H1 (cell line): ENCODE measurements around the gene LPO. TPM values are rescaled to one million over a fixed set of nuclear protein-coding genes. Genes with fewer than 3 reads are reported as not detected.

Experiments used
- CTCF ChIA-PET: fragments of 300-600 bp; sonication (Branson Sonifier 250); formaldehyde crosslinking; loops from one replicate; lab custom pipeline; 2021; ENCODE audit not compliant: partially characterized antibody; lab: Charles Lee
- POLR2A ChIA-PET: fragments of 300-600 bp; sonication (Branson Sonifier 250); formaldehyde crosslinking; loops from one replicate; lab custom pipeline; 2021; ENCODE audit warnings: inconsistent platforms; ENCODE audit not compliant: partially characterized antibody; lab: Charles Lee
- DNase-seq, 2 experiments: peaks; one replicate each; pipeline versions ENCODE4 v3.0.0 to v3.0.0-alpha.2; 2010 to 2022; ENCODE audit warnings: low spot score in 2 of 2, low read depth in 1 of 2, mixed read lengths in 1 of 2
- FAIRE-seq: peaks from 2 replicates; lab custom pipeline; 2011; peaks lifted over from hg19 to GRCh38; lab: Jason Lieb, UNC
- H2AFZ ChIP-seq: 2 replicates; pipeline ENCODE4 v1.8.1; 2012; ENCODE audit warnings: low read length, inconsistent platforms
- H2AK5ac ChIP-seq: 2 replicates; pipeline ENCODE4 v1.6.1; 2013; ENCODE audit warnings: low read depth, low read length
- H2BK120ac ChIP-seq: replicated peaks from 2 replicates; pipeline ENCODE3; 2013; ENCODE audit warnings: low read depth, low read length, inconsistent platforms
- H2BK12ac ChIP-seq: 2 replicates; pipeline ENCODE4 v1.6.1; 2013; ENCODE audit warnings: low read depth, low read length
- H2BK15ac ChIP-seq: 2 replicates; pipeline ENCODE4 v1.6.1; 2013; ENCODE audit warnings: low read length
- H2BK20ac ChIP-seq: 2 replicates; pipeline ENCODE4 v1.6.1; 2013; ENCODE audit warnings: low read length
- H2BK5ac ChIP-seq: 2 replicates; pipeline ENCODE4 v1.6.1; 2013; ENCODE audit warnings: low read depth, low read length
- H3K14ac ChIP-seq: 2 replicates; pipeline ENCODE4 v1.6.1; 2013; ENCODE audit warnings: inconsistent platforms; ENCODE audit not compliant: insufficient read length
- H3K18ac ChIP-seq: 2 replicates; pipeline ENCODE4 v1.6.1; 2013; ENCODE audit warnings: low read length; ENCODE audit errors: extremely low read depth
- H3K23ac ChIP-seq: 2 replicates; pipeline ENCODE4 v1.6.1; 2013; ENCODE audit warnings: inconsistent platforms; ENCODE audit not compliant: insufficient read length
- H3K23me2 ChIP-seq: 2 replicates; pipeline ENCODE4 v1.6.1; 2013; ENCODE audit warnings: low read depth, low read length
- H3K27ac ChIP-seq: 2 replicates; pipeline ENCODE4 v1.6.1; 2011; ENCODE audit warnings: low read depth, low read length, inconsistent platforms
- H3K27me3 ChIP-seq, 4 experiments: replicated peaks in 1 of 4; 1 replicate in 1 of 4; 2 replicates in 3 of 4; pipeline versions ENCODE4 v1.6.1 to v1.8.1; 2011 to 2013; ENCODE audit warnings: low read length in 3 of 4, mild to moderate bottlenecking in 3 of 4, inconsistent platforms in 2 of 4, mixed read lengths in 2 of 4, moderate library complexity in 1 of 4; ENCODE audit not compliant: control insufficient read depth in 3 of 4, insufficient read depth in 3 of 4; ENCODE audit errors: extremely low read depth in 1 of 4
- H3K36me3 ChIP-seq, 4 experiments: 2 replicates each; pipeline versions ENCODE4 v1.6.1 to v1.8.1; 2011 to 2013; ENCODE audit warnings: mild to moderate bottlenecking in 4 of 4, low read length in 3 of 4, moderate library complexity in 2 of 4, control low read depth in 1 of 4, inconsistent platforms in 1 of 4; ENCODE audit not compliant: insufficient read depth in 4 of 4, control insufficient read depth in 2 of 4
- H3K4ac ChIP-seq: replicated peaks from 2 replicates; pipeline ENCODE3; 2013; ENCODE audit warnings: low read length, low read depth, mixed read lengths, inconsistent platforms; ENCODE audit not compliant: insufficient read length
- H3K4me1 ChIP-seq, 4 experiments: replicated peaks in 1 of 4; 1 replicate in 1 of 4; 2 replicates in 3 of 4; pipeline versions ENCODE4 v1.6.1 to v1.8.1; 2011 to 2013; ENCODE audit warnings: low read length in 3 of 4, inconsistent platforms in 2 of 4, mixed read lengths in 1 of 4; ENCODE audit not compliant: insufficient read depth in 4 of 4, control insufficient read depth in 3 of 4
- H3K4me2 ChIP-seq, 2 experiments: 2 replicates each; pipeline versions ENCODE4 v1.6.1 to v1.8.1; 2011 to 2013; ENCODE audit warnings: low read depth in 2 of 2, low read length in 2 of 2, control low read depth in 1 of 2, inconsistent platforms in 1 of 2, mild to moderate bottlenecking in 1 of 2; ENCODE audit not compliant: insufficient read depth in 1 of 2
- H3K4me3 ChIP-seq, 4 experiments: fragments of 200-600, 300-600 bp in 1 of 4; sonication (generic), shearing (Covaris generic), sonication (Bioruptor Twin) in 1 of 4; 2 replicates each; pipeline versions ENCODE4 v1.5.1 to v1.8.1; 2011 to 2016; ENCODE audit warnings: low read length in 4 of 4, low read depth in 3 of 4, control low read depth in 2 of 4, inconsistent platforms in 2 of 4, mild to moderate bottlenecking in 2 of 4, mixed read lengths in 1 of 4, moderate library complexity in 1 of 4; ENCODE audit not compliant: insufficient read depth in 2 of 4; ENCODE audit errors: extremely low read depth in 1 of 4
- H3K56ac ChIP-seq: replicated peaks from 2 replicates; pipeline ENCODE3; 2013; ENCODE audit warnings: low read depth, mild to moderate bottlenecking, mixed read lengths, low read length, inconsistent platforms; ENCODE audit not compliant: insufficient read length
- H3K79me1 ChIP-seq: 2 replicates; pipeline ENCODE4 v1.6.1; 2013; ENCODE audit warnings: low read depth, low read length, control low read depth
- H3K79me2 ChIP-seq, 2 experiments: 2 replicates each; pipeline versions ENCODE4 v1.6.1 to v1.8.1; 2012 to 2013; ENCODE audit warnings: low read length in 2 of 2, mild to moderate bottlenecking in 2 of 2, inconsistent platforms in 1 of 2; ENCODE audit not compliant: insufficient read depth in 2 of 2, control insufficient read depth in 1 of 2
- H3K9ac ChIP-seq, 4 experiments: replicated peaks in 1 of 4; 1 replicate in 1 of 4; 2 replicates in 3 of 4; pipeline versions ENCODE4 v1.6.1 to v1.8.1; 2011 to 2013; ENCODE audit warnings: low read depth in 3 of 4, low read length in 3 of 4, control low read depth in 2 of 4, mild to moderate bottlenecking in 2 of 4, moderate library complexity in 2 of 4, inconsistent platforms in 1 of 4; ENCODE audit errors: extremely low read depth in 1 of 4
- H3K9me3 ChIP-seq, 2 experiments: 2 replicates each; pipeline versions ENCODE4 v1.6.1 to v1.8.1; 2012 to 2013; ENCODE audit warnings: mild to moderate bottlenecking in 2 of 2, moderate library complexity in 2 of 2, control low read depth in 1 of 2, inconsistent platforms in 1 of 2, low read depth in 1 of 2, low read length in 1 of 2, mixed read lengths in 1 of 2; ENCODE audit not compliant: insufficient read depth in 2 of 2
- H4K20me1 ChIP-seq, 2 experiments: replicated peaks in 1 of 2; 2 replicates each; pipeline versions ENCODE3 to v1.8.1; 2011 to 2013; ENCODE audit warnings: inconsistent platforms in 2 of 2, low read length in 2 of 2, mild to moderate bottlenecking in 1 of 2; ENCODE audit not compliant: insufficient read depth in 2 of 2, control insufficient read depth in 1 of 2
- H4K5ac ChIP-seq: 2 replicates; pipeline ENCODE4 v1.6.1; 2013; ENCODE audit warnings: low read length, low read depth, mixed read lengths, inconsistent platforms; ENCODE audit not compliant: insufficient read length
- H4K8ac ChIP-seq: 2 replicates; pipeline ENCODE4 v1.8.0; 2013; ENCODE audit warnings: mild to moderate bottlenecking, moderate library complexity, low read length, inconsistent platforms; ENCODE audit not compliant: insufficient read depth; ENCODE audit errors: extremely low read depth
- H4K91ac ChIP-seq: replicated peaks from 2 replicates; pipeline ENCODE3; 2013; ENCODE audit warnings: low read length, mixed read lengths, inconsistent platforms; ENCODE audit not compliant: insufficient read length
- BCL11A ChIP-seq, 2 experiments: IDR thresholded peaks; one replicate each; pipeline ENCODE4 v1.6.1; 2011; ENCODE audit warnings: low read depth in 2 of 2, low read length in 2 of 2, mild to moderate bottlenecking in 2 of 2
- BRCA1 ChIP-seq: IDR thresholded peaks from 2 replicates; pipeline ENCODE4 v1.6.1; 2012; ENCODE audit warnings: low read depth, low read length, improper control_type of control experiment
- CBX8 ChIP-seq: fragments of 300-800, 300-1000 bp; sonication (generic); IDR thresholded peaks from 2 replicates; pipeline ENCODE4 v1.7.1; 2016; ENCODE audit warnings: low read depth, low read length, borderline replicate concordance
- CTBP2 ChIP-seq: IDR thresholded peaks from 2 replicates; pipeline ENCODE4 v1.7.0; 2011; ENCODE audit warnings: borderline replicate concordance, mild to moderate bottlenecking, moderate library complexity, mixed read lengths, low read length; ENCODE audit not compliant: insufficient read depth, insufficient read length
- EZH2 ChIP-seq: fragments of 200-600 bp; sonication (generic); IDR thresholded peaks from 2 replicates; pipeline ENCODE4 v1.7.1; 2012; ENCODE audit warnings: low read depth, mild to moderate bottlenecking, moderate library complexity, low read length, inconsistent platforms; ENCODE audit not compliant: severe bottlenecking
- GABPA ChIP-seq: IDR thresholded peaks from 2 replicates; pipeline ENCODE4 v1.6.1; 2011; ENCODE audit warnings: mild to moderate bottlenecking, low read length, moderate library complexity, borderline replicate concordance; ENCODE audit not compliant: insufficient read depth
- GTF2F1 ChIP-seq: IDR thresholded peaks from 2 replicates; pipeline ENCODE4 v1.6.1; 2012; ENCODE audit warnings: low read depth, low read length, improper control_type of control experiment, borderline replicate concordance
- KDM5A ChIP-seq: fragments of 200-600 bp; IDR thresholded peaks from 2 replicates; pipeline ENCODE4 v1.7.1; 2012; ENCODE audit warnings: mild to moderate bottlenecking, low read length, inconsistent platforms, mixed read lengths
- RFX5 ChIP-seq: IDR thresholded peaks from 2 replicates; pipeline ENCODE4 v1.6.1; 2011; ENCODE audit warnings: low read depth, low read length, improper control_type of control experiment, borderline replicate concordance
- SAP30 ChIP-seq: fragments of 300-600 bp; sonication (generic); IDR thresholded peaks from 2 replicates; pipeline ENCODE4 v1.7.1; 2012; ENCODE audit warnings: low read length, moderate library complexity, mild to moderate bottlenecking, inconsistent platforms; ENCODE audit not compliant: insufficient read depth, insufficient replicate concordance
- SIRT6 ChIP-seq: IDR thresholded peaks from one replicate; pipeline ENCODE4 v1.7.1; 2012; ENCODE audit warnings: low read length, inconsistent platforms
- SIX5 ChIP-seq: IDR thresholded peaks from 2 replicates; pipeline ENCODE4 v1.6.1; 2011; ENCODE audit warnings: mild to moderate bottlenecking, low read depth, low read length
- SUZ12 ChIP-seq: fragments of 200-600 bp; sonication (generic); IDR thresholded peaks from 2 replicates; pipeline ENCODE4 v1.6.1; 2012; ENCODE audit warnings: mild to moderate bottlenecking, inconsistent platforms, low read length, moderate library complexity, mixed read lengths
- TAF1 ChIP-seq: IDR thresholded peaks from 2 replicates; pipeline ENCODE4 v1.6.1; 2011; ENCODE audit warnings: mild to moderate bottlenecking, low read depth, low read length
- WGBS, 2 experiments: shearing (Covaris generic) in 1 of 2; methylation state at CpG; one replicate each; pipeline versions ENCODE4 v1.1.6 to v1.1.7; 2013 to 2015; ENCODE audit warnings: low lambda C conversion rate in 2 of 2, mixed read lengths in 2 of 2, inconsistent platforms in 1 of 2, low coverage in 1 of 2, missing lambda C conversion rate in 1 of 2; ENCODE audit not compliant: insufficient replicate concordance in 2 of 2, insufficient coverage in 1 of 2, insufficient read length in 1 of 2; ENCODE audit errors: extremely low coverage in 1 of 2, missing lambda C conversion rate in 1 of 2; 5-methylcytosine and 5-hydroxymethylcytosine counted together
- polyA plus RNA-seq, 7 experiments: library from polyadenylated mRNA; depleted of rRNA in 3 of 7; stranded (reverse) in 5 of 7; unstranded in 2 of 7; fragments of >200 nt in 5 of 7; fragments of 200-250 nt in 2 of 7; gene quantifications; 1 replicate in 5 of 7; 2 replicates in 1 of 7; 4 replicates in 1 of 7; pipeline versions ENCODE4 v1.2.1 to v1.2.3, GENCODE V29; 2011 to 2013; ENCODE audit warnings: missing spikeins in 2 of 7, mixed read lengths in 2 of 7
- total RNA-seq: library from RNA; stranded (reverse); fragmentation: NEBNext Ultra II Directional; extraction: Animal tissue kit (Norgen Biotek cat#: 25700); gene quantifications from 2 replicates; pipeline ENCODE4 v1.2.1, GENCODE V29; 2021

LPO gene
- total and polyA plus RNA-seq, 2 of the 8 experiments (the other 6 are each of a cell fraction or from before 2014, with no cell fraction given): 0.38 to 0.52 TPM

DNA sequence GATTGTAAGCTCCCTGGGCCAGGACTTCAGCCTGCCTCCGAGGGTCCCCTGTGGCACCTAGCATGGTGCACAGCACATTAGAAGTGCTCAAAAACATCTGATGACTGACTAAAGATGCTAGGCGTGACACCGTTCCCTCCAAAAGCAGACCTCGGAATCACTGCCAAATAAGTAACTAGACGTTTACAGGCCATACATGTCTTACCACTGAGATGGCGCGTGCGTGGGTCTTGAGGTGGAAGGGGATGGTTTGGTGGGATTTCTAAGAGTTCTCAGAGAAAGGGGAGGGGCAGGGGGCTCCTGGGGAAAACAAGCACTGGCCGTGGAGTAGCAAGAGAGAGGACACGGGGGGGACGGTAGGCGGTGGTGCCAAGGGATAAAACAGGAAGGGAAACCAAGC, 29.9 kb downstream of the LPO start:
- peak in 1 of 2 experiments; percentile 20 for DNase-seq
- H3K4me2 ChIP-seq: no peak overlapping the region
- WGBS, 2 experiments: 93% methylated on average over 12 of the region's 12 CpGs; no CpG with 5 or more reads in 1 of the 2 experiments
- H3K4me1 ChIP-seq: no peaks in the 10 kb centered on the region
- no peak overlapping the region for H3K27ac ChIP-seq
- ChIA-PET POLR2A (no interaction called here), CTCF (interaction anchor here (0.7 to 2.6 kb wide), 8 partner anchors 12 to 68 kb away, joined by 3 to 8 read pairs (median 4); partner anchors contain the start of gene MPO)
- no peak overlapping the region for H2BK120ac ChIP-seq
- no peak overlapping the region for H3K14ac ChIP-seq
- H3K9ac ChIP-seq: no peak overlapping the region
- no peaks in the 10 kb centered on the region for H3K79me1 ChIP-seq
- H2BK12ac ChIP-seq: no peak overlapping the region
- H4K5ac ChIP-seq: no peak overlapping the region
- no peak overlapping the region; the same call in 1 of the 2 replicates for H4K8ac ChIP-seq
- H3K36me3 ChIP-seq: no peaks in the 10 kb centered on the region
- H2BK20ac ChIP-seq: no peak overlapping the region
- H3K79me2 ChIP-seq: no peaks in the 10 kb centered on the region
- no peak overlapping the region for H2BK15ac ChIP-seq
- no peak for FAIRE-seq
- H4K91ac ChIP-seq: no peak overlapping the region
- H2AFZ ChIP-seq: no peak overlapping the region
- no peaks in the 10 kb centered on the region for H3K23me2 ChIP-seq
- H2AK5ac ChIP-seq: no peak overlapping the region
- H2BK5ac ChIP-seq: no peak overlapping the region
- no peak overlapping the region for H3K18ac ChIP-seq
- no peak overlapping the region for H3K23ac ChIP-seq
- no peak overlapping the region for H3K56ac ChIP-seq
- H3K4me3 ChIP-seq: no peak overlapping the region
- no peaks in the 10 kb centered on the region for H3K9me3 ChIP-seq
- H3K4ac ChIP-seq: no peak overlapping the region
- no peaks in the 10 kb centered on the region for H4K20me1 ChIP-seq
- H3K27me3 ChIP-seq: no peaks in the 10 kb centered on the region; a peak in 1 of 7 replicates
- TF ChIP-seq BRCA1: no peak
- TF ChIP-seq TAF1: no peak
- no peak for TF ChIP-seq KDM5A
- no peak for TF ChIP-seq SAP30
- no peak for TF ChIP-seq SIRT6
- no peak for TF ChIP-seq CTBP2
- TF ChIP-seq GTF2F1: no peak
- no peak for TF ChIP-seq CBX8
- no peak for TF ChIP-seq BCL11A (IDR thresholded peaks at IDR 0.05; ENCODE audit: low read depth in 2 of 2, low read length in 2 of 2)
- no peak for TF ChIP-seq SUZ12
- TF ChIP-seq RFX5: no peak
- TF ChIP-seq SIX5: no peak
- TF ChIP-seq GABPA: no peak
- no peak for TF ChIP-seq EZH2
